ENCODE results near the gene MYO1G.
"Not testable (repeated sequence)": the region's sequence is repeated elsewhere in the genome, so short reads cannot be mapped to it uniquely, and the experiment has no call there.

MYO1G gene

GRCh38 chr7:44936322-44936721 is 42.5 kb downstream of the MYO1G start:
- DNase-seq (ENCODE audit: low read depth) = no peak

GRCh38 chr7:44935583-44935982 is 43.2 kb downstream of the MYO1G start:
- no peak for DNase-seq (ENCODE audit: low read depth)

GRCh38 chr7:44935016-44935415 is 43.8 kb downstream of the MYO1G start:
- no peak for DNase-seq (ENCODE audit: low read depth)

GRCh38 chr7:44934510-44934909 is 44.3 kb downstream of the MYO1G start:
- DNase-seq (ENCODE audit: low read depth) = not testable (repeated sequence)

- no peak for DNase-seq (ENCODE audit: low read depth)
Observed at GRCh38 chr7:44930921-44931320, 47.9 kb downstream of the MYO1G start.

- DNase-seq (ENCODE audit: low read depth) = no peak
Observed at GRCh38 chr7:44922351-44922694, 56.5 kb downstream of the MYO1G start.

GRCh38 chr7:44921607-44922350 is 57.0 kb downstream of the MYO1G start:
- DNase-seq (ENCODE audit: low read depth) = peak; percentile 91

GRCh38 chr7:44920119-44920518 is 58.7 kb downstream of the MYO1G start:
- DNase-seq (ENCODE audit: low read depth) = no peak

- no peak for DNase-seq (ENCODE audit: low read depth)
Observed at GRCh38 chr7:44918029-44918428, 60.8 kb downstream of the MYO1G start.

GRCh38 chr7:44917465-44917864 is 61.4 kb downstream of the MYO1G start:
- DNase-seq (ENCODE audit: low read depth) = no peak

- DNase-seq (ENCODE audit: low read depth) = peak; percentile 60
Observed at GRCh38 chr7:44914992-44915607, 63.7 kb downstream of the MYO1G start.

- DNase-seq (ENCODE audit: low read depth) = no peak
Observed at GRCh38 chr7:44912775-44913347, 66.0 kb downstream of the MYO1G start.
